Fibroblast of the aortic adventitia (primary cell): ENCODE measurements around the gene RNH1. TPM values are rescaled to one million over a fixed set of nuclear protein-coding genes. Genes with fewer than 3 reads are reported as not detected.

Experiments used
- DNase-seq: peaks from one replicate; pipeline ENCODE4 v3.0.0-alpha.2; 2010; ENCODE audit warnings: low read depth
- H3K4me3 ChIP-seq: 2 replicates; pipeline ENCODE4 v1.5.1; 2011; ENCODE audit warnings: low read depth, mild to moderate bottlenecking, control low read depth, low read length, moderate library complexity
- CTCF ChIP-seq: IDR thresholded peaks from 2 replicates; pipeline ENCODE4 v1.5.1; 2011; ENCODE audit warnings: mild to moderate bottlenecking, low read length, control low read depth, inconsistent platforms; ENCODE audit not compliant: insufficient read depth
- total RNA-seq: library from RNA; depleted of rRNA; stranded (reverse); fragments of >200 nt; gene quantifications from 2 replicates; pipeline ENCODE4 v1.2.3, GENCODE V29; 2012; ENCODE audit warnings: low replicate concordance

Gene RNH1
- total RNA-seq, 1 donor, result 436 TPM

GRCh38 chr11:496834-497564 is 10.0 kb downstream of the RNH1 start:
- TF ChIP-seq CTCF, result no peak
- no peak for DNase-seq
- no peak overlapping the region for H3K4me3 ChIP-seq

- no peak for TF ChIP-seq CTCF
- DNase-seq, result no peak
- H3K4me3 ChIP-seq, result no peak overlapping the region
Measured at GRCh38 chr11:495537-495931, 11.5 kb downstream of the RNH1 start.

DNA sequence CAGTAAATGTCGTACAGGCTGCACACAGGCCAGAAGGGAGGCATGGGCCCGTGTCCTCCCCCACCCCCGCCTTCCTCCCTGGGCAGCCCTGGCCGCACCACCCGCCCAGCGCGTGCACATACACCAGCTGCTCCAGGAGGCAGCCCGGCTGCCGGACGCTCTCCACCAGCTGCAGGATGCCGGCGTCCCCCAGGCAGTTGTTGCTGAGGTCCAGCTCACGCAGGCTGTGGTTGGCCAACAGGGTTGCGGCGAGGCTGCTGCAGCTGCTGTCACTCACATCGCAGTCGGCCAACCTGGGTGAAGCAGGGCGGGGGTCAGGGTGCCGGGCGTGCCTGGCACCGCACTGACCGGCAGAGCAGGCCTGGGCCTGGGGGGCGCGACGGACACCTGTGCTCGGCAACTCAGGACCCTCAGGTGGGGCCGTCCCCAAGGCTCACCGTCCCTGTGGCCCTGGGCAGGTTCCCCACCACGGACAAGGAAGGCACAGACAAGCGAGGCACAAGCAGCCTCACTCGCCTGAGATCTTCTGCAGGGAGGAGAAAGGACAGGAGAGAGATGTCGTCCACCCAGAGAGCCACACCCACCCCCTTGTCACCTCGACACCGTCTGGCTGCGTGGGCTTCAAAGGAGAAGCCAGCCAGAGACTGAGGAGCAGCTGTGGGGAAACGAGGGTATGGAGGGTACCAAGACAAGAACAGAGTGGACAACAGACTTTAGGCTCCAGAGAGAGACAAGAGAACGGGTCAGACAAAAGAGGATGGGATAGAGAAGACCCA is 12.1 kb downstream of the RNH1 start:
- no peak overlapping the region for H3K4me3 ChIP-seq
- DNase-seq, result no peak
- TF ChIP-seq CTCF, result no peak

- TF ChIP-seq CTCF, result no peak
- DNase-seq, result no peak
- H3K4me3 ChIP-seq, result no peak overlapping the region
Measured at GRCh38 chr11:492427-493226, 14.4 kb downstream of the RNH1 start.

DNA sequence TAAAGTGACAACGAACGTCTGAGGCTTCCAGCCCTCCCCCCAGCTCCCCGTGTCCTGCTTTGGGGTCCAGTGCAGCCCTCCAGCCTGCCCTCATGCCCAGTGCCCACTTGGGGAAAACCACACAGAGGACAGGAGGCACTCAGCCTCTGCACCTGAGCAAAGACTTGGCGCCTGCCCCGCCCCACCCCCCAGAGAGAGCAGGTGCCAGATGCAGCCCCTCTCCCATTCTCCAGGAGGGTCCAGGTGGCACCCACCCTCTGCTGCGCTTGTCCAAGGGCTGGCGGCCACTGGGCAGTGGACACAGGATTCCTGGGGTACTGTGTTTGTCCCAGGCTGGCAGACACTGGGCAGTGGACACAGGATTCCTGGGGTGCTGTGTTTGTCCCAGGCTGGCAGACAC is 15.7 kb downstream of the RNH1 start:
- TF ChIP-seq CTCF, result no peak

DNA sequence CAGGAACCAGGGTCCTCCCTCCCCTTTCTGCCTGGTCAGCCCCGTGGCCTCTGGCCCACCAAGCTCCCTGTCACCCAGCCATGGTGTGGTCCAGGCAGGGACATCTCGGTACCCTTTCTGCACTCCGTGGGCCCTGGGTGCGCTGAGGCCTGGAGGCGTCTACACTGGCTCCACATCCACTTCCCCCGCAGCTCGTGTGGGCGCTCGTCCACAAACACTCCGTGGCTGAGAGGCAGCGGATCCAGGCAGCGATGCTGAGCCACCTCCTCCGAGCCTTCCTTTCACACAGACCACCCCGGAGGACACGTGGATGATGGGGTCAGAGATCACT is 16.1 kb downstream of the RNH1 start:
- H3K4me3 ChIP-seq, result no peak overlapping the region
- DNase-seq, result no peak
- TF ChIP-seq CTCF, result no peak

More for the DNA sequence above, 15.7 kb downstream of the RNH1 start:
- DNase-seq, result no peak
- no peak overlapping the region for H3K4me3 ChIP-seq
